H1 (cell line): ENCODE data around the gene SLK. TPM values are rescaled to one million over a fixed set of nuclear protein-coding genes. Genes with fewer than 3 reads are reported as not detected.

Source experiments
- CTCF ChIA-PET: fragments of 300-600 bp; sonication (Branson Sonifier 250); formaldehyde crosslinking; loops from one replicate; lab custom pipeline; 2021; ENCODE audit not compliant: partially characterized antibody; lab: Charles Lee
- POLR2A ChIA-PET: fragments of 300-600 bp; sonication (Branson Sonifier 250); formaldehyde crosslinking; loops from one replicate; lab custom pipeline; 2021; ENCODE audit warnings: inconsistent platforms; ENCODE audit not compliant: partially characterized antibody; lab: Charles Lee
- DNase-seq, 2 experiments: peaks; one replicate each; pipeline versions ENCODE4 v3.0.0 to v3.0.0-alpha.2; 2010 to 2022; ENCODE audit warnings: low spot score in 2 of 2, low read depth in 1 of 2, mixed read lengths in 1 of 2
- FAIRE-seq: peaks from 2 replicates; lab custom pipeline; 2011; peaks lifted over from hg19 to GRCh38; lab: Jason Lieb, UNC
- H2AFZ ChIP-seq: 2 replicates; pipeline ENCODE4 v1.8.1; 2012; ENCODE audit warnings: low read length, inconsistent platforms
- H2AK5ac ChIP-seq: 2 replicates; pipeline ENCODE4 v1.6.1; 2013; ENCODE audit warnings: low read depth, low read length
- H2BK120ac ChIP-seq: replicated peaks from 2 replicates; pipeline ENCODE3; 2013; ENCODE audit warnings: low read depth, low read length, inconsistent platforms
- H2BK12ac ChIP-seq: 2 replicates; pipeline ENCODE4 v1.6.1; 2013; ENCODE audit warnings: low read depth, low read length
- H2BK15ac ChIP-seq: 2 replicates; pipeline ENCODE4 v1.6.1; 2013; ENCODE audit warnings: low read length
- H2BK20ac ChIP-seq: 2 replicates; pipeline ENCODE4 v1.6.1; 2013; ENCODE audit warnings: low read length
- H2BK5ac ChIP-seq: 2 replicates; pipeline ENCODE4 v1.6.1; 2013; ENCODE audit warnings: low read depth, low read length
- H3K14ac ChIP-seq: 2 replicates; pipeline ENCODE4 v1.6.1; 2013; ENCODE audit warnings: inconsistent platforms; ENCODE audit not compliant: insufficient read length
- H3K18ac ChIP-seq: 2 replicates; pipeline ENCODE4 v1.6.1; 2013; ENCODE audit warnings: low read length; ENCODE audit errors: extremely low read depth
- H3K23ac ChIP-seq: 2 replicates; pipeline ENCODE4 v1.6.1; 2013; ENCODE audit warnings: inconsistent platforms; ENCODE audit not compliant: insufficient read length
- H3K23me2 ChIP-seq: 2 replicates; pipeline ENCODE4 v1.6.1; 2013; ENCODE audit warnings: low read depth, low read length
- H3K27ac ChIP-seq: 2 replicates; pipeline ENCODE4 v1.6.1; 2011; ENCODE audit warnings: low read depth, low read length, inconsistent platforms
- H3K27me3 ChIP-seq, 4 experiments: replicated peaks in 1 of 4; 1 replicate in 1 of 4; 2 replicates in 3 of 4; pipeline versions ENCODE4 v1.6.1 to v1.8.1; 2011 to 2013; ENCODE audit warnings: low read length in 3 of 4, mild to moderate bottlenecking in 3 of 4, inconsistent platforms in 2 of 4, mixed read lengths in 2 of 4, moderate library complexity in 1 of 4; ENCODE audit not compliant: control insufficient read depth in 3 of 4, insufficient read depth in 3 of 4; ENCODE audit errors: extremely low read depth in 1 of 4
- H3K36me3 ChIP-seq, 4 experiments: 2 replicates each; pipeline versions ENCODE4 v1.6.1 to v1.8.1; 2011 to 2013; ENCODE audit warnings: mild to moderate bottlenecking in 4 of 4, low read length in 3 of 4, moderate library complexity in 2 of 4, control low read depth in 1 of 4, inconsistent platforms in 1 of 4; ENCODE audit not compliant: insufficient read depth in 4 of 4, control insufficient read depth in 2 of 4
- H3K4ac ChIP-seq: replicated peaks from 2 replicates; pipeline ENCODE3; 2013; ENCODE audit warnings: low read length, low read depth, mixed read lengths, inconsistent platforms; ENCODE audit not compliant: insufficient read length
- H3K4me1 ChIP-seq, 4 experiments: replicated peaks in 1 of 4; 1 replicate in 1 of 4; 2 replicates in 3 of 4; pipeline versions ENCODE4 v1.6.1 to v1.8.1; 2011 to 2013; ENCODE audit warnings: low read length in 3 of 4, inconsistent platforms in 2 of 4, mixed read lengths in 1 of 4; ENCODE audit not compliant: insufficient read depth in 4 of 4, control insufficient read depth in 3 of 4
- H3K4me2 ChIP-seq, 2 experiments: 2 replicates each; pipeline versions ENCODE4 v1.6.1 to v1.8.1; 2011 to 2013; ENCODE audit warnings: low read depth in 2 of 2, low read length in 2 of 2, control low read depth in 1 of 2, inconsistent platforms in 1 of 2, mild to moderate bottlenecking in 1 of 2; ENCODE audit not compliant: insufficient read depth in 1 of 2
- H3K4me3 ChIP-seq, 4 experiments: fragments of 200-600, 300-600 bp in 1 of 4; sonication (generic), shearing (Covaris generic), sonication (Bioruptor Twin) in 1 of 4; 2 replicates each; pipeline versions ENCODE4 v1.5.1 to v1.8.1; 2011 to 2016; ENCODE audit warnings: low read length in 4 of 4, low read depth in 3 of 4, control low read depth in 2 of 4, inconsistent platforms in 2 of 4, mild to moderate bottlenecking in 2 of 4, mixed read lengths in 1 of 4, moderate library complexity in 1 of 4; ENCODE audit not compliant: insufficient read depth in 2 of 4; ENCODE audit errors: extremely low read depth in 1 of 4
- H3K56ac ChIP-seq: replicated peaks from 2 replicates; pipeline ENCODE3; 2013; ENCODE audit warnings: low read depth, mild to moderate bottlenecking, mixed read lengths, low read length, inconsistent platforms; ENCODE audit not compliant: insufficient read length
- H3K79me1 ChIP-seq: 2 replicates; pipeline ENCODE4 v1.6.1; 2013; ENCODE audit warnings: low read depth, low read length, control low read depth
- H3K79me2 ChIP-seq, 2 experiments: 2 replicates each; pipeline versions ENCODE4 v1.6.1 to v1.8.1; 2012 to 2013; ENCODE audit warnings: low read length in 2 of 2, mild to moderate bottlenecking in 2 of 2, inconsistent platforms in 1 of 2; ENCODE audit not compliant: insufficient read depth in 2 of 2, control insufficient read depth in 1 of 2
- H3K9ac ChIP-seq, 4 experiments: replicated peaks in 1 of 4; 1 replicate in 1 of 4; 2 replicates in 3 of 4; pipeline versions ENCODE4 v1.6.1 to v1.8.1; 2011 to 2013; ENCODE audit warnings: low read depth in 3 of 4, low read length in 3 of 4, control low read depth in 2 of 4, mild to moderate bottlenecking in 2 of 4, moderate library complexity in 2 of 4, inconsistent platforms in 1 of 4; ENCODE audit errors: extremely low read depth in 1 of 4
- H3K9me3 ChIP-seq, 2 experiments: 2 replicates each; pipeline versions ENCODE4 v1.6.1 to v1.8.1; 2012 to 2013; ENCODE audit warnings: mild to moderate bottlenecking in 2 of 2, moderate library complexity in 2 of 2, control low read depth in 1 of 2, inconsistent platforms in 1 of 2, low read depth in 1 of 2, low read length in 1 of 2, mixed read lengths in 1 of 2; ENCODE audit not compliant: insufficient read depth in 2 of 2
- H4K20me1 ChIP-seq, 2 experiments: replicated peaks in 1 of 2; 2 replicates each; pipeline versions ENCODE3 to v1.8.1; 2011 to 2013; ENCODE audit warnings: inconsistent platforms in 2 of 2, low read length in 2 of 2, mild to moderate bottlenecking in 1 of 2; ENCODE audit not compliant: insufficient read depth in 2 of 2, control insufficient read depth in 1 of 2
- H4K5ac ChIP-seq: 2 replicates; pipeline ENCODE4 v1.6.1; 2013; ENCODE audit warnings: low read length, low read depth, mixed read lengths, inconsistent platforms; ENCODE audit not compliant: insufficient read length
- H4K8ac ChIP-seq: 2 replicates; pipeline ENCODE4 v1.8.0; 2013; ENCODE audit warnings: mild to moderate bottlenecking, moderate library complexity, low read length, inconsistent platforms; ENCODE audit not compliant: insufficient read depth; ENCODE audit errors: extremely low read depth
- H4K91ac ChIP-seq: replicated peaks from 2 replicates; pipeline ENCODE3; 2013; ENCODE audit warnings: low read length, mixed read lengths, inconsistent platforms; ENCODE audit not compliant: insufficient read length
- CEBPB ChIP-seq: IDR thresholded peaks from 2 replicates; pipeline ENCODE4 v1.6.1; 2012; ENCODE audit warnings: low read depth, low read length
- CHD2 ChIP-seq: IDR thresholded peaks from 2 replicates; pipeline ENCODE4 v1.6.1; 2012; ENCODE audit warnings: low read length, improper control_type of control experiment
- JUN ChIP-seq: IDR thresholded peaks from 2 replicates; pipeline ENCODE4 v1.6.1; 2011; ENCODE audit warnings: low read depth, mild to moderate bottlenecking, improper control_type of control experiment, low read length
- MAFK ChIP-seq: IDR thresholded peaks from 2 replicates; pipeline ENCODE4 v1.6.1; 2012; ENCODE audit warnings: low read depth, mild to moderate bottlenecking, improper control_type of control experiment, low read length
- SRF ChIP-seq: IDR thresholded peaks from 2 replicates; pipeline ENCODE4 v1.6.1; 2011; ENCODE audit warnings: mild to moderate bottlenecking, low read depth, low read length, moderate library complexity
- SUZ12 ChIP-seq: fragments of 200-600 bp; sonication (generic); IDR thresholded peaks from 2 replicates; pipeline ENCODE4 v1.6.1; 2012; ENCODE audit warnings: mild to moderate bottlenecking, inconsistent platforms, low read length, moderate library complexity, mixed read lengths
- WGBS, 2 experiments: shearing (Covaris generic) in 1 of 2; methylation state at CpG; one replicate each; pipeline versions ENCODE4 v1.1.6 to v1.1.7; 2013 to 2015; ENCODE audit warnings: low lambda C conversion rate in 2 of 2, mixed read lengths in 2 of 2, inconsistent platforms in 1 of 2, low coverage in 1 of 2, missing lambda C conversion rate in 1 of 2; ENCODE audit not compliant: insufficient replicate concordance in 2 of 2, insufficient coverage in 1 of 2, insufficient read length in 1 of 2; ENCODE audit errors: extremely low coverage in 1 of 2, missing lambda C conversion rate in 1 of 2; 5-methylcytosine and 5-hydroxymethylcytosine counted together
- polyA plus RNA-seq, 7 experiments: library from polyadenylated mRNA; depleted of rRNA in 3 of 7; stranded (reverse) in 5 of 7; unstranded in 2 of 7; fragments of >200 nt in 5 of 7; fragments of 200-250 nt in 2 of 7; gene quantifications; 1 replicate in 5 of 7; 2 replicates in 1 of 7; 4 replicates in 1 of 7; pipeline versions ENCODE4 v1.2.1 to v1.2.3, GENCODE V29; 2011 to 2013; ENCODE audit warnings: missing spikeins in 2 of 7, mixed read lengths in 2 of 7
- total RNA-seq: library from RNA; stranded (reverse); fragmentation: NEBNext Ultra II Directional; extraction: Animal tissue kit (Norgen Biotek cat#: 25700); gene quantifications from 2 replicates; pipeline ENCODE4 v1.2.1, GENCODE V29; 2021
- TF ChIP-seq, protein P1 (sequence below): IDR thresholded peaks from 2 replicates; pipeline ENCODE4 v1.6.1; 2011; ENCODE audit warnings: low read depth, mild to moderate bottlenecking, low read length; ENCODE audit not compliant: insufficient read depth

The SLK gene
- total and polyA plus RNA-seq, 2 of the 8 experiments (the other 6 are each of a cell fraction or from before 2014, with no cell fraction given), result 2.7 to 18.3 TPM

DNA sequence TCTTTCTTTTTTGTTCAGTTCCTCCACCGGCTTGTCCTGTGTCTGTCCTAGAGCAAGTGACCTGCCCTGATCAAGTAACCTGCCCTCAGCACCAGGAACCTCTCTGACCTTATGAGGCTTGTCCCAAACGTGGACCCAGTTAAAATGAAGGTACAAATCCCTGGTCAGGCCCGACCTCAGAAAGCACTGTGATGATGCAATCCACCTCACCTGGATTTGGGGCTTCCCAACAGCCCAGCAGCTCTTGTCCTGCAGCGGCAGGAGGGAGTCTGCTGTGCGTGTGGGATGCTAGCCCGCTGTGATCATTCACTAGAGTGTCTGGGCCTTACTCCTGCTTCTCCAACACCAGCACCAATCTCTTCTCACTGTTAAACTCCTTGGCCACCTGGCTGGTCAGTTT is 107.6 kb downstream of the SLK start:
- H2AK5ac ChIP-seq, result peak overlapping the region; percentile 57; the same call in 1 of the 2 replicates
- H2BK5ac ChIP-seq, result no peak overlapping the region
- no peaks in the 10 kb centered on the region for H3K9me3 ChIP-seq
- H3K36me3 ChIP-seq, result no peaks in the 10 kb centered on the region
- no peak overlapping the region for H3K4me2 ChIP-seq
- no peak overlapping the region for H2AFZ ChIP-seq
- H2BK120ac ChIP-seq, result no peak overlapping the region
- TF ChIP-seq, protein P1, sequence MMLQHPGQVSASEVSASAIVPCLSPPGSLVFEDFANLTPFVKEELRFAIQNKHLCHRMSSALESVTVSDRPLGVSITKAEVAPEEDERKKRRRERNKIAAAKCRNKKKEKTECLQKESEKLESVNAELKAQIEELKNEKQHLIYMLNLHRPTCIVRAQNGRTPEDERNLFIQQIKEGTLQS, result peak; percentile 38; the same call in 1 of the 2 replicates
- no peak for TF ChIP-seq SUZ12
- no peak for TF ChIP-seq JUN
- no peak for TF ChIP-seq SRF
- TF ChIP-seq CHD2, result no peak
- TF ChIP-seq CEBPB, result peak; percentile 57; the same call in 1 of the 2 replicates
- no peak for TF ChIP-seq MAFK
- H4K5ac ChIP-seq, result no peak overlapping the region
- H4K20me1 ChIP-seq, result no peaks in the 10 kb centered on the region
- no peaks in the 10 kb centered on the region for H3K27me3 ChIP-seq
- no peaks in the 10 kb centered on the region for H3K79me1 ChIP-seq
- H3K4ac ChIP-seq, result no peak overlapping the region
- no peak overlapping the region for H3K23ac ChIP-seq
- H3K27ac ChIP-seq, result no peak overlapping the region
- DNase-seq, result peak in 1 of 2 experiments; percentile 26
- H3K23me2 ChIP-seq, result no peaks in the 10 kb centered on the region
- no peak overlapping the region for H4K91ac ChIP-seq
- H3K4me3 ChIP-seq, result no peak overlapping the region
- peak overlapping the region; percentile 45; the same call in 1 of the 2 replicates for H2BK12ac ChIP-seq
- H3K18ac ChIP-seq, result no peak overlapping the region; the same call in 1 of the 2 replicates
- H3K9ac ChIP-seq, result no peak overlapping the region
- peak overlapping the region; percentile 51 for H2BK15ac ChIP-seq
- no peak overlapping the region for H3K14ac ChIP-seq
- H3K4me1 ChIP-seq, result peaks cover 5 to 10% (median 7%) of the 10 kb centered on the region in 4 experiments
- POLR2A ChIA-PET, result no interaction called here
- 89% methylated on average over 6 of the region's 6 CpGs; no CpG with 5 or more reads in 1 of the 2 experiments for WGBS, 2 experiments
- H3K56ac ChIP-seq, result no peak overlapping the region
- H2BK20ac ChIP-seq, result peak overlapping the region; percentile 69; the same call in 1 of the 2 replicates
- H3K79me2 ChIP-seq, result no peaks in the 10 kb centered on the region
- no peak overlapping the region for H4K8ac ChIP-seq
- FAIRE-seq, result no peak
- CTCF ChIA-PET, result no interaction called here
